Heart right ventricle (tissue), 16 donors: ENCODE data around the gene TP53I3. TPM values are rescaled to one million over a fixed set of nuclear protein-coding genes. Genes with fewer than 3 reads are reported as not detected.

ENCODE experiments used
- ATAC-seq, 8 donors: fragments of 200-7000 bp; cut with Tn5 transposase; one replicate each; pipeline ENCODE4 v1.9.1; 2020; ENCODE audit warnings: mild to moderate bottlenecking in 8 of 8, moderate library complexity in 8 of 8, moderate number of reproducible peaks in 1 of 8
- DNase-seq, 2 donors: peaks; one replicate each; pipeline ENCODE4 v3.0.0-alpha.2; 2020
- H3K27ac ChIP-seq, 10 donors: fragments of 200-600 bp; sonication (generic) in 2 of 10; one replicate each; pipeline versions ENCODE4 v1.5.0 to v1.8.0; 2020 to 2022; ENCODE audit warnings: mild to moderate bottlenecking in 3 of 10
- H3K27me3 ChIP-seq, 7 donors: fragments of 200-600 bp; one replicate each; pipeline ENCODE4 v1.8.0; 2021 to 2022; ENCODE audit warnings: mild to moderate bottlenecking in 2 of 7
- H3K36me3 ChIP-seq, 9 donors: fragments of 200-600 bp; sonication (generic) in 1 of 9; one replicate each; pipeline versions ENCODE4 v1.5.0 to v1.8.0; 2020 to 2022; ENCODE audit warnings: mild to moderate bottlenecking in 2 of 9
- H3K4me1 ChIP-seq, 9 donors: fragments of 200-600 bp; sonication (generic) in 1 of 9; one replicate each; pipeline versions ENCODE4 v1.5.0 to v1.8.0; 2020 to 2022; ENCODE audit warnings: mild to moderate bottlenecking in 4 of 9
- H3K4me3 ChIP-seq, 10 donors: fragments of 200-600 bp; sonication (generic) in 2 of 10; one replicate each; pipeline versions ENCODE4 v1.5.0 to v1.8.0; 2020 to 2022; ENCODE audit warnings: mild to moderate bottlenecking in 7 of 10, moderate library complexity in 2 of 10
- H3K9me3 ChIP-seq, 11 donors: fragments of 200-600 bp in 10 of 11; sonication (generic) in 2 of 11; one replicate each; pipeline versions ENCODE4 v1.5.0 to v1.8.0; 2013 to 2022; ENCODE audit warnings: mild to moderate bottlenecking in 2 of 11, control low read depth in 1 of 11, moderate library complexity in 1 of 11
- CTCF ChIP-seq, 9 donors: fragments of 200-600 bp; sonication (generic) in 2 of 9; IDR thresholded peaks; one replicate each; pipeline versions ENCODE4 v1.5.0 to v1.8.0; 2021 to 2022; ENCODE audit warnings: antibody characterized with exemption in 9 of 9, mild to moderate bottlenecking in 5 of 9, moderate library complexity in 1 of 9
- WGBS, 2 donors: extraction: QIAGEN DNeasy Blood & Tissue Kit; methylation state at CpG; one replicate each; pipeline ENCODE4 v1.1.7; 2013; ENCODE audit warnings: inconsistent platforms in 1 of 2; 5-methylcytosine and 5-hydroxymethylcytosine counted together
- intact Hi-C, 10 donors: fragments of 100-400 bp; cut with DNase I; formaldehyde crosslinking; loops; one replicate each; pipeline versions ENCODE4 v1.11.1 to v1.14.2; 2022
- polyA plus RNA-seq, 2 donors: library from polyadenylated mRNA; stranded (reverse); fragments of 200-250 nt; gene quantifications; one replicate each; pipeline ENCODE4 v1.2.3, GENCODE V29; 2013
- total RNA-seq, 10 donors: library from RNA; stranded (reverse); fragmentation: NEBNext Ultra II Directional in 3 of 10; extraction: Animal tissue kit (Norgen Biotek cat#: 25700) in 3 of 10; gene quantifications; one replicate each; pipeline versions ENCODE4 v1.2.1 to v1.2.4, GENCODE V29; 2021 to 2023
- donor health status: Arrhythmogenic right ventricular cardiomyopathy.
- donor health status: ischemic (EF 13 %, LVEDD 7.1; RV severe dilation, severe dysfunction).
- donor health status: healthy with polysubstance abuse.
- donor health status: DM: no; HTN: yes; CAD: no.
- donor health status: DM: no; HTN: no; CAD: no.
- donor health status: ischemic (EF 25% LVEDD 6.9; RV normal size, moderate dysfunction).
- donor health status: ischemic (EF 25% LVEDD 5.7; RV mildly dilated, moderate dysfunction).
- donor health status: healthy.
- donor health status: DM: yes; HTN: yes; CAD: no.
- donor health status: Ischemic cardiomyopathy.
- donor health status: ischemic (EF 35%, LVEDD 5.7; RV mildly dilated, moderate dysfunction).
- donor health status: nonischemic (EF 11% LVEDD 7.7; RV severe dilation, severe dysfunction).
- donor health status: DM: yes; HTN: yes; CAD: no.
- donor health status: PGD.
- donor health status: ischemic (EF 29% LVEDD 5.4; RV normal size, mild dysfunction).
- donor health status: nonischemic (EF 23%, LVEDD 6.1; RV moderate dilation, normal function).

The TP53I3 gene
- total and polyA plus RNA-seq, 12 donors = 8.7 to 18.3 (median 13.5) TPM

DNA sequence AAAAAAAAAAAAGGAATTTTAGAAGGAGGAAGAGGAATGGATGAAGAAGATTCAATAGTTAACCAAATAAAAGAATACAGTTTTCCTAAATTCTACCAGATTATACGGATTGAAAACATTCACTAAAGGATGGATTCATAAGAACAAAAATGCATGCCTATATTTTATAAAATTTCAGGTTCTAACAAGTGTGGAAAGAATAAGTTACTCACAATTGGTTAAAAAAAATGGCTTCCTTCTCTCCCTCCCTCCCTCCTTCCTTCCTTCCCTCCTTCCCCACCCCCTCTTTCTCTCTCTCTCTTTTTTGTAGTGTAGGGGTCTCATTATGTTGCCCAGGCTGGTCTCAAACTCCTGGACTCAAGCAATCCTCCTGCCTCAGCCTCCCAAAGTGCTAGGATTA, 1.6 kb upstream of the TP53I3 start:
- no peak overlapping the region for H3K4me3 ChIP-seq
- no peaks in the 10 kb centered on the region for H3K9me3 ChIP-seq
- no peak for DNase-seq
- intact Hi-C loops = loop anchor here in 7 of 10 donors (5.0 to 10.0 kb wide), 4 partner anchors 36 to 261 kb away; partner anchors contain the start of genes ATAD2B (in 1 of the 7), FAM228B (in 1 of the 7) and PFN4 (in 1 of the 7)
- 89 to 94% methylated on average over 1 of the region's 1 CpG for WGBS, 2 donors
- ATAC-seq = no peak
- H3K27me3 ChIP-seq = no peaks in the 10 kb centered on the region
- peaks cover 4 to 23% (median 18%) of the 10 kb centered on the region in 9 donors for H3K4me1 ChIP-seq
- no peak for TF ChIP-seq CTCF (IDR thresholded peaks at IDR 0.05)
- peaks cover 0 to 40% (median 4%) of the 10 kb centered on the region in 9 donors for H3K36me3 ChIP-seq
- H3K27ac ChIP-seq = no peak overlapping the region

- Histone ChIP-seq H3K27me3 (no peaks in the 10 kb centered on the region), H3K4me1 (peaks cover 4 to 23% (median 18%) of the 10 kb centered on the region in 9 donors), H3K36me3 (peaks cover 0 to 50% (median 4%) of the 10 kb centered on the region in 9 donors), H3K4me3 (peak overlapping the region; percentile 50 to 79 (median 66)), H3K9me3 (no peaks in the 10 kb centered on the region), H3K27ac (peak overlapping the region; percentile 55 to 98 (median 90))
- DNase-seq (no peak), ATAC-seq (peak in 2 of 8 donors; percentile 5 to 8)
- TF ChIP-seq CTCF (IDR thresholded peaks at IDR 0.05) = no peak
- intact Hi-C loops = loop anchor here in 8 of 10 donors (2.0 to 10.0 kb wide), 6 partner anchors 37 to 260 kb away; partner anchors contain the start of genes ATAD2B (in 4 of the 8), FAM228B (in 1 of the 8) and PFN4 (in 1 of the 8)
- 5 to 7% methylated on average over 11 of the region's 11 CpGs for WGBS, 2 donors
Observed at GRCh38 chr2:24085200-24085489, 511 bp upstream of the TP53I3 start.

- WGBS, 2 donors = 7 to 8% methylated on average over 30 of the region's 30 CpGs
Observed at GRCh38 chr2:24083567-24084385, 858 bp downstream of the TP53I3 start.

More at GRCh38 chr2:24083567-24084385, 858 bp downstream of the TP53I3 start:
- ATAC-seq (peak; percentile 53 to 80 (median 70)), DNase-seq (no peak)
- intact Hi-C loops = loop anchor here in 8 of 10 donors (1.0 to 10.0 kb wide), 8 partner anchors 36 to 259 kb away; partner anchors contain the start of genes ATAD2B (in 4 of the 8), FAM228B (in 2 of the 8), PFN4 (in 2 of the 8) and FKBP1B (in 1 of the 8)
- TF ChIP-seq CTCF (IDR thresholded peaks at IDR 0.05) = no peak
- H3K4me1 ChIP-seq = peaks cover 4 to 23% (median 18%) of the 10 kb centered on the region in 9 donors
- peaks cover 0 to 62% (median 4%) of the 10 kb centered on the region in 9 donors for H3K36me3 ChIP-seq
- H3K27ac ChIP-seq = peak overlapping the region; percentile 55 to 98 (median 90)
- H3K9me3 ChIP-seq = no peaks in the 10 kb centered on the region
- no peaks in the 10 kb centered on the region for H3K27me3 ChIP-seq
- H3K4me3 ChIP-seq = peak overlapping the region; percentile 50 to 79 (median 66)
